Skeletal muscle satellite cell (primary cell): ENCODE data around the gene CCDC85C.

Source experiments
- H3K27me3 ChIP-seq: 2 replicates; pipeline ENCODE4 v1.7.0; 2013; ENCODE audit warnings: low read length; ENCODE audit not compliant: control insufficient read depth, insufficient read depth
- H3K36me3 ChIP-seq: 2 replicates; pipeline ENCODE4 v1.7.0; 2013; ENCODE audit warnings: mild to moderate bottlenecking, control low read depth, low read length; ENCODE audit not compliant: insufficient read depth
- H3K4me1 ChIP-seq: 2 replicates; pipeline ENCODE4 v1.7.0; 2013; ENCODE audit warnings: low read length; ENCODE audit not compliant: control insufficient read depth, insufficient read depth
- H3K4me2 ChIP-seq: 2 replicates; pipeline ENCODE4 v1.7.0; 2013; ENCODE audit warnings: mild to moderate bottlenecking, low read length
- H3K4me3 ChIP-seq: 2 replicates; pipeline ENCODE4 v1.7.0; 2013; ENCODE audit warnings: low read length
- H3K9ac ChIP-seq: 2 replicates; pipeline ENCODE4 v1.7.0; 2013; ENCODE audit warnings: mild to moderate bottlenecking, low read depth, low read length, moderate library complexity
- H3K9me3 ChIP-seq: replicated peaks from 2 replicates; pipeline ENCODE4 v1.7.0; 2013; ENCODE audit warnings: mild to moderate bottlenecking, control low read depth, low read length

Gene CCDC85C

DNA sequence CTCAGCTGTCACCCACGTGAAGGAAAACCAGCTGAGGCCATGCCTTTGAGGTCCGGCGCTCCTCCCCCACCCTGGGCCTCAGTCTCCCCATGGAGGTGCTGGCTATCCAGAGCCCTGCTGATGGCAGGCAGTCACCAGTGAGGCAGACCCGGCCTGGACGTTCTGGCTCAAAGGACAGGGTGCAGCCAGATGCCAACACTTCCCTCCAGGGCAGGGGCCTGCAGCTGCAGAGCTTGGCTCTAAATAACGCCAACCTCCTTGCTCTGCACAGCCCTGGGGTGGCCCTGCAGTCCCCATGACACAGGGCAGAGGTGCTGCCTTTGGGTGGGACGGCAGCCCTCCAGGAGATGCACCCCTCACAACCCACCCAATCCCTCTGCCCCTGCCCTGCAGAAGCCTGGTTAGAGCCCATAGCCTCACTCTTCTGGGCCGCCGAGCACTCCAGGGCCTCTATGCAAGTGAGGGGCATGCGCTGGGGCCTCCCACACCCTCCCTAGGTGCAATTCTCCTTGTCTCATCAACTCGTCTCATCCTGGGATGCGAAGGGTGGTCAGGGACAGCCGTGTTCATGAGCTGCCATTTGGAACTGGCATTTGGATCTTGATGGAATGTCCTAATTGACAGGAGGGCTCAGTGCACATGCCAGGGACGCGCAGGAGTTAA lies 30.4 kb downstream of the CCDC85C start:
- Histone ChIP-seq H3K9ac (no peak overlapping the region), H3K4me3 (no peak overlapping the region), H3K4me2 (no peak overlapping the region), H3K27me3 (peaks cover 6% of the 10 kb centered on the region), H3K9me3 (no peaks in the 10 kb centered on the region), H3K4me1 (peaks cover 16% of the 10 kb centered on the region), H3K36me3 (no peaks in the 10 kb centered on the region)

DNA sequence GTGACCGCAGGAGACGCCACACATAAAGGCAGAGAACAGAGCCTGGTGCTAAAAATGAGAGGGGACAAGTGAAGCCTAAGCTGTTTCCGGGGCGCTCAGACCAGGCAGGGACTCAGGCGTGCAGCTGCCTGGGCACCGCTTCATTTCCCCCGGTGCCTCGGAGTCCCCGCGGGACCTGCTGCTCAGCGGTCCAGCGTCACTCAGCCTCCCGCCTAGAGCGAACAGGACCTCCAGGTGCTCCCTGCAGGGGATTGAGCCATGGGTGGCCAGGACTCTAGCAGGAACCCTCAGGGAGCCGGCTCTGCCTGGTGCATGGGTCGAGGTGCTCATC lies 31.0 kb downstream of the CCDC85C start:
- Histone ChIP-seq H3K9me3 (no peaks in the 10 kb centered on the region), H3K4me1 (peaks cover 16% of the 10 kb centered on the region), H3K36me3 (no peaks in the 10 kb centered on the region), H3K4me3 (no peak overlapping the region), H3K4me2 (no peak overlapping the region), H3K27me3 (peaks cover 7% of the 10 kb centered on the region), H3K9ac (no peak overlapping the region)

DNA sequence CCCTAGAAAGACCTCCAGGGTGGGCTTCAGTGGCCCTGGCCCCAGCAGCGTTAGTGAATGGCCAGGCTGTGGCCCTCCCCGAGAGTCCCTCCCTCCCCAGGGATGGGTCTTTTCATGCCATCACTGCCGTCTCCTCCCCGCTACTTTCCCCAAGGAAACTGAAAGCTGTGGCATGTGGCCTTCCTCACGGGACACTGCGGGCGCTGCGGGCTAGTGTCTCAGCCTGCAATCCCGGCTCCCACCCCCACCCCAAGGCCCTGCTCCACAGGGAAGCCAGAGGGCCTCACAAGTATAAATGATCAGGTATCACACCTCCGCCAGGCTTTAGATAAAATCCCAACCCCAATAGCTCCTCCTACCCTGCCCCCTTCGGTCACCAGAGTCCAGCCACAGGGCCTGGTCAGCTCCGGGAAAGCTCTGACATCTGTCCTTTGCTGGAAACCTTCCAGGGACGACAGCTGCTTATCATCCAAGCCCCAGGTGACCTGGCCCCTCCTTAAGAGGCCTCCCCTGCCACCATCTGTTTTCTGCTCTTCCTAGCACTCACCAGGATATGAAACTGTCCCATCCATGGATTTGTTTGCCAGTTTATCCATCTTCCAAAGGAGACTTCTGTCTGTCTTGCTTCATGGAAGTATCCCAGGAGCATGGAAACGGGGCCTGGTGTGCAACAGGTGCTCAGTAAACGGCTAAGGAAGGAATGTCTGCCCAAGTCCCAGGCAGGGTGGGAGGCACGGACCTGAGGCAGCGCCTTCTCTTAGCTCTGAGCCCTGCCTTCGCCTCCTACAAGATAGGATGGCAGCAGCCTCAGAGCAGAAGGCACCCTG lies 31.6 kb downstream of the CCDC85C start:
- Histone ChIP-seq H3K36me3 (no peaks in the 10 kb centered on the region), H3K9me3 (no peaks in the 10 kb centered on the region), H3K27me3 (peaks cover 7% of the 10 kb centered on the region), H3K4me1 (peaks cover 16% of the 10 kb centered on the region), H3K4me3 (no peak overlapping the region), H3K4me2 (no peak overlapping the region), H3K9ac (no peak overlapping the region)

DNA sequence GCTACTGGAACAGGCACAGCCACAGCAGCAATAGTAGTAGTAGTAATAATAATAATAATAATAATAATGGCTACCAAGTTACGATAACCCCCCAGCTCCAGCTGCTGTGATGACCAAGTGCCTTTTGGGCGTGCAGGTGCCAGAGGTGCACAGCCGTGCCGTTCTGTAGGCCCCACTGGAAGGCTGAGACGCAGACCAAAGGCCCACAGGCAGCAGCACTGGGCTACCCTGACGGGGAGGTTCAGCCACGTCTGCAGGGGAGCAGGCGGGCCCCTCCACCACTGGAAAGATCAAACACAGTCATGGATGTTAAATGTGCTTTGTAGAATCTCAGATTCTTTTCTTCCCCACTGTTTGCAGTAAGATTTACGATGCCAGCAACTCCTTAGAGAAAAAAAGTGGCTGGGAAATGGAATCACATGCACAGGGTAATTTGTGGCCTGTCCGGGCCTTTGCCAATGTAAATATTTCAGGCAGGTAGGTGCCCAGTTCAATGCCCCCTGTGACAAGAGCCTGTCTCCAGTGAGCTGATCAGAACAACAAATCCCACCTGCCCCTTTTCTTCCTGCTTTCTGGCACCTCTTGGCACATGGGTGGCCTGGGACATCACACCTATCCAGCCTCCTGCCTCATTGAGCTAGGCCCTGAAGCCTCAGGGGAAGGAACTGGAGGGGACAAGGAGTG lies 32.6 kb downstream of the CCDC85C start:
- Histone ChIP-seq H3K4me1 (peaks cover 16% of the 10 kb centered on the region), H3K4me2 (no peak overlapping the region), H3K9me3 (no peaks in the 10 kb centered on the region), H3K36me3 (no peaks in the 10 kb centered on the region), H3K27me3 (peaks cover 7% of the 10 kb centered on the region), H3K4me3 (no peak overlapping the region), H3K9ac (no peak overlapping the region)

DNA sequence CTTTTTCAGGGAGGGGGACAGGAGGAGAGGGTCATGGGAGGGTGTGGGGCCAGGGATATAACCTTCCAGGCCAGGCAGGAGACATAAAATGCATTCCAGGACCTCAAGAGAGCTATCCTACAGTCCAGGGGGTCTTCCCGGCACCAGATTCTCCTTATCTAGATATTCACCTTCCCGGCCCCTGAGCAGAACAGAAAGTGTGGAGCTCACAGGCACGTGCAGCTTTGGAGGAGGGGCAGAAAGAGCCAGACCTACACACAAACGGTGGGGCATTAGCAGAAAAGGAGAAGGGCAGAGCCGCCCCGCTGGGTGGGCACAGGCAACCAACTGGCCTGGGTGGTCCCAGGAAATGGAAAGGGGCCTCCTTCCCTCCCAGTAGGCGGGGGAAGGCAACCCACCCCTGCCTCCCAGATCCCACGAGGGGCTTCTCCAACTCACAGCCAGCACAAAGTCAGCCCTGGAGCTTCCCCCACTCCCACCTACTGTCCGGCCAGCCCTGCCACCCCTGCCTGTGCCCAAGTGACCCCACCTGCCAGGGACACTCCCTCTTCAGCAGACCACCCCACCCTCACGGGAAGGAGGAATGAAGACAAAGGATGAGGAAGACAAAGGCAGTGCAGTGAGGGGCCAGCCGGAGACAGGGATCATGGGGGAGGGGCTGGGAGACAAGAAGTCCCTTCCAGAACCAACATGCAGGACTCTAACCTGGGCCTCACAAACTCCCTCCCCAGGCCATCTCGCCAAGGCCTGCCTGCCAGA lies 33.3 kb downstream of the CCDC85C start:
- Histone ChIP-seq H3K36me3 (no peaks in the 10 kb centered on the region), H3K9ac (no peak overlapping the region), H3K9me3 (no peaks in the 10 kb centered on the region), H3K27me3 (peaks cover 7% of the 10 kb centered on the region), H3K4me1 (peaks cover 20% of the 10 kb centered on the region), H3K4me2 (no peak overlapping the region), H3K4me3 (no peak overlapping the region)

DNA sequence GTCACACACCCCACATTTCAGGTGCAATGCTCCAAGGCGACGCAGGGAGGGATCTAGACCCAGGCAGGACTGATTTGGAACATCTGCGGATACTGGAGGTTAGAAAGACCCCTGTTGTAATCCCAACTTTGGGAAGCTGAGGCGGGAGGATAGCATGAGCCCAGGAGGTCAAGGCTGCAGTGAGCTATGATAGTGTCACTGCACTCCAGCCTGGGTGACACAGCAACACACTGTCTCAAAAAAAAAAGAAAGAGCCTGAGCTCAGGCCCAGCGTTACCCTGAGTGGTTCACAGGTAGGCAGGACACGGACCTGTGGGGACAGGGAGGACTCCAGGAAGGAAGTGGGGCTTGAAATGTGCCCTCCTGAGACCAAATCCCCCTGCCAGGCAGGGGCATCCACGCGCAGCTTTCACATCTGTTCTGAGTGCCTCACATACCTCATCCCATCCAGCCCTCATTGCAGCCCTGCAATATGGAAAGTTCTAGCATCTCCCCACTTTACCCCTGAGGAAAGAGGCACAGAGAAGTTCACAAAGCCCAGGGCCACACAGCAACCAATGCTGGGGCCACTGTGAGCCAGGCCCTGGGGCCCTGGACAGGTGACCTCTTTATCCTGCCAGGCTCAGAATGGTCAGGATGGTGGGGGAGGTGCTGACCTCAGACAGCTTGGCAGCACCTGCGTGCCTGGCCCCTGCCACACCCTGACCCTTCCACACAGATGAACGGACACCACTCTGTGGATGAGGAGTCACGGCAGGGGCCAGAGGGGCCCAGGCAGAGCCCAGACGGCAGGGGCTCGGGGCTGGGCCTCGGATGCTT lies 34.1 kb downstream of the CCDC85C start:
- peaks cover 12% of the 10 kb centered on the region for H3K27me3 ChIP-seq
- peaks cover 13% of the 10 kb centered on the region for H3K4me1 ChIP-seq
- no peak overlapping the region for H3K4me3 ChIP-seq
- no peak overlapping the region for H3K9ac ChIP-seq
- H3K36me3 ChIP-seq: no peaks in the 10 kb centered on the region
- no peak overlapping the region for H3K4me2 ChIP-seq
- no peaks in the 10 kb centered on the region for H3K9me3 ChIP-seq

DNA sequence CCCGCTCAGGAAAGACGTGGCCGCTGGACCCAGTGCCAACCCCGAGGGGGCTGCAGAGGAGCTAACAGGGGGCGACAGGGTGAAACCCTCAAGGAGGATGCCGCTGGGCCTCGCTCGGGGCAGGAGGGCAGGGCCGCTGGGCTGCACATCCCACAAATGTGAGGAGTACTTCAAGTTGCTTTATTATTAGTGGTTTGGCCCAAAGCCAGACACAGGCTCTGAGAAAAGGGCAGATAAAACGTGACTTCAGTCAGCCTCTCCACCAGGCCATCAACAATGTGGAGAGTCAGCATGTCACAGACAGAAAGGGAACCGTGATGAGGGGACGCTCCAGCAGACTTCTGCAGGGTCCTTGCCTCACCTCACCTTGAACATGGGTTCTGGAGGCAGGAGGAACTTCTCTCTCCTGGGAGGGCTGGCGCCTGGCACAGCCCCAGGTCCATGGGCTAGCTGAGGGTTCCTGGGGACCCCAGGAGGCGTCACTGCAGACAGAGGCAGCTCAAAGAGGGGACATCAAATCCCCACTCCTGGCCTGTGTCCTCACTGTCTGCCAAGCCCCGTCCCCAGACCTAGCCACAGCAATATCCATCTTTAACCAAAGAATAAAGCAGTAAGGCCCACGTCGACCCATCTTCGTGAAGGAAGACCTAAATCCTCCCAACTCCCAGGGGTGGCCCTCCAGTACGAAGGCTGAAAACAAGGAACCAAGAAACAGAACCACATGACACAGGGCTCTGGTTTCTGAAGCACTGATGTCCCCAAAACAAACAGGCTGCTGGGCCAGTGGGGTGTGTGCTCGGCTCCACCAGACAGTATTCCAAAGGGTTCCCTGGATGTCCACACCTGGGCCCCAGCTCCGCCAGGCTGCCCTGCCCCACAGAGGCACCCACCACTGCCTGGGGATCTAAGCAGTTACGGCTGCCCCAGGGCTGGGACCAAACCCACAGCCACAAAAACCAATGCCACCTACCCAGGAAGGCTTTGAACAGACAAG lies 35.1 kb downstream of the CCDC85C start:
- Histone ChIP-seq H3K4me3 (no peak overlapping the region), H3K4me2 (no peak overlapping the region), H3K36me3 (no peaks in the 10 kb centered on the region), H3K9me3 (no peaks in the 10 kb centered on the region), H3K27me3 (peaks cover 18% of the 10 kb centered on the region), H3K4me1 (peaks cover 10% of the 10 kb centered on the region), H3K9ac (no peak overlapping the region)

DNA sequence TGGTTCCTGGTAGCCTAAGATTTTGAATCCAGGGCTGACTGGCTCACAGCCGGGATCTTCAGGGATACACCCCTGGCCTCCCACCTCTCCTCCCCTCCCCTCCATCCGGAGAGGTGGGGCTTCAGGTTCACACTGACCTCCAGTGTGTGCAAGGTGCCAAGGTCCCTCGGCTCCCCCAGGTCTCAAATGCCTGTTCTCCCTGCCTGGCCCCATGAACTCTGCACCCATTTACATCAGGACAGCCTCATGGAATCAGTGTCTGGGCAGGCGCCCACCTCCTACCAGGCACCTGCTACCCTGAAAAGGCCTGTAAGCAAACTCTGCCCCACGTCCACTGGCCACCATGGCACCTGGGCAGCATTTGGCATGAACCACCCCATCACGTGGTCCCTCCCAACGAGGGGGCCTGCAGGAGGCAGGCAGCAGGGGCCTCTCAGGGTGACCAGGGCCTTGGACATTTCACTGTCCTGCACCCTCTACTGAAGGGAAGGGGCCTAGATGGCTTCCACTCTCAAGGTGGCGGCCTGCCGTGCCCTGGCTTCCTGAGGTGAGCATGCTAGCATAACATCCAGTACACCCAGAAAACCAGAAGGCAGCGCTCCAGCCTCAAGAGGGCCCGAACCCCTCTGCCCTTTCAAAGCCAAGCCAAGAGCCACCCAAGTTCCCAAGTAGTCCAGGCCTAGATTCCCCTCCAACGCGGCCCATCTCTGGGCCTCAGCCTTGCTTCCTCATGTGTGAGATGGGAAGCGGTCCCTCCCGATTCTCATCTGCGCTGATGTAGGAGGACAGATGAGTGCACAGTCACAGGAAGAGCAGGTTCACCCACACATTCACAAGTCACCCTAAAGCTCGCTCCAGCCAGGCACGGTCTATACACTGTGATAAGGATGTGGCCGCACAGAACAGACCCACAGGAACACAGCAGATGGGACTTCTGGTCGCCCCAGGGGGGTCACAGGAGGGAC lies 37.3 kb downstream of the CCDC85C start:
- peaks cover 19% of the 10 kb centered on the region for H3K27me3 ChIP-seq
- H3K4me2 ChIP-seq: no peak overlapping the region
- H3K9ac ChIP-seq: no peak overlapping the region
- peaks cover 14% of the 10 kb centered on the region for H3K4me1 ChIP-seq
- H3K4me3 ChIP-seq: no peak overlapping the region
- no peaks in the 10 kb centered on the region for H3K36me3 ChIP-seq
- no peaks in the 10 kb centered on the region for H3K9me3 ChIP-seq

DNA sequence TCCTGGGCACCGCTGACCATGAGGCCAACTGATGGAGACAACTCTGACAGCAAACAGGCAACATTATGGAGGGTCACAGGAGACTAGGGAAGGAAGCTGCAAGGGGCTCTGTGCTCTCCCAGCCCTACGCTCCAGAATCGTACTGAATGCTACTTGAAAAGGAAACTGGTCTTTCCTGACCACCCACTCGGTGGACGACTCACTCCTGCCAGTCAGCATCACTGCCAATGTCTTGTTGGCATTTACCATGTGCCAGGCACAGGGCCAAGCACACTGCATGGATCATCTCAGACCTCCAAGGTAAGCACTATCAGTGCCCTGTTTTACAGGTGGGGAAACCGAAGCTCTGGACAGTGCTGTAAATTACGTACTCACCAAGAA lies 38.0 kb downstream of the CCDC85C start:
- Histone ChIP-seq H3K4me3 (no peak overlapping the region), H3K36me3 (no peaks in the 10 kb centered on the region), H3K9me3 (no peaks in the 10 kb centered on the region), H3K27me3 (peaks cover 22% of the 10 kb centered on the region), H3K4me2 (no peak overlapping the region), H3K9ac (no peak overlapping the region), H3K4me1 (peaks cover 14% of the 10 kb centered on the region)
